IPS-18a (cell line): ENCODE measurements around the gene MYH10.
A peak's percentile ranks its signal among the peaks of the same experiment; 100 is the strongest.

Experiments
- H3K27ac ChIP-seq: one replicate; pipeline ENCODE4 v1.5.1; 2013; ENCODE audit warnings: low read length
- H3K27me3 ChIP-seq: one replicate; pipeline ENCODE4 v1.6.1; 2013; ENCODE audit warnings: mild to moderate bottlenecking, low read length; ENCODE audit not compliant: control insufficient read depth, insufficient read depth
- H3K36me3 ChIP-seq: one replicate; pipeline ENCODE4 v1.6.1; 2013; ENCODE audit warnings: low read depth, low read length; ENCODE audit not compliant: control insufficient read depth
- H3K4me1 ChIP-seq: one replicate; pipeline ENCODE4 v1.6.1; 2013; ENCODE audit warnings: low read depth, low read length; ENCODE audit not compliant: control insufficient read depth
- H3K4me3 ChIP-seq: one replicate; pipeline ENCODE4 v1.5.1; 2013; ENCODE audit warnings: low read length
- H3K9ac ChIP-seq: one replicate; pipeline ENCODE4 v1.6.1; 2013; ENCODE audit warnings: mild to moderate bottlenecking, low read length, moderate library complexity
- H3K9me3 ChIP-seq: one replicate; pipeline ENCODE4 v1.6.1; 2013; ENCODE audit warnings: low read depth, low read length; ENCODE audit not compliant: control insufficient read depth

Gene MYH10

GRCh38 chr17:8630227-8630801, at the start of gene MYH10:
Gene MYH10, minus strand, starts transcription at chr17:8630725. Its CDS starts 7,479 bp downstream, at chr17:8623246.
- H3K27me3 ChIP-seq = no peaks in the 10 kb centered on the region
- H3K9ac ChIP-seq = peak within 1 kb of the TSS; percentile 93
- no peaks in the 10 kb centered on the region for H3K9me3 ChIP-seq
- H3K27ac ChIP-seq = peak within 1 kb of the TSS; percentile 75
- H3K4me1 ChIP-seq = peaks cover 22% of the 10 kb centered on the region
- H3K4me3 ChIP-seq = peak within 1 kb of the TSS; percentile 84
- H3K36me3 ChIP-seq = peaks cover 3% of the 10 kb centered on the region

- Histone ChIP-seq H3K4me3 (no peak overlapping the region), H3K9ac (no peak overlapping the region), H3K4me1 (peaks cover 13% of the 10 kb centered on the region), H3K9me3 (no peaks in the 10 kb centered on the region), H3K27ac (no peak overlapping the region), H3K27me3 (no peaks in the 10 kb centered on the region), H3K36me3 (no peaks in the 10 kb centered on the region)
These were observed 48.6 kb upstream of the MYH10 start for GRCh38 chr17:8679126-8679525.

- Histone ChIP-seq H3K4me1 (peaks cover 13% of the 10 kb centered on the region), H3K4me3 (no peak overlapping the region), H3K27me3 (no peaks in the 10 kb centered on the region), H3K9me3 (no peaks in the 10 kb centered on the region), H3K36me3 (no peaks in the 10 kb centered on the region), H3K9ac (no peak overlapping the region), H3K27ac (no peak overlapping the region)
These were observed 44.8 kb upstream of the MYH10 start for GRCh38 chr17:8675306-8675705.

GRCh38 chr17:8674344-8675305, 44.1 kb upstream of the MYH10 start:
- no peak overlapping the region for H3K27ac ChIP-seq
- no peaks in the 10 kb centered on the region for H3K27me3 ChIP-seq
- peaks cover 13% of the 10 kb centered on the region for H3K4me1 ChIP-seq
- H3K4me3 ChIP-seq = no peak overlapping the region
- H3K36me3 ChIP-seq = no peaks in the 10 kb centered on the region
- no peaks in the 10 kb centered on the region for H3K9me3 ChIP-seq
- no peak overlapping the region for H3K9ac ChIP-seq

GRCh38 chr17:8673612-8674011, 43.1 kb upstream of the MYH10 start:
- H3K27ac ChIP-seq = no peak overlapping the region
- no peaks in the 10 kb centered on the region for H3K9me3 ChIP-seq
- peaks cover 13% of the 10 kb centered on the region for H3K4me1 ChIP-seq

GRCh38 chr17:8672326-8672725, 41.8 kb upstream of the MYH10 start:
- H3K27me3 ChIP-seq = no peaks in the 10 kb centered on the region
- no peaks in the 10 kb centered on the region for H3K36me3 ChIP-seq
- H3K9ac ChIP-seq = no peak overlapping the region
- H3K9me3 ChIP-seq = no peaks in the 10 kb centered on the region
- H3K4me3 ChIP-seq = no peak overlapping the region
- peaks cover 13% of the 10 kb centered on the region for H3K4me1 ChIP-seq
- no peak overlapping the region for H3K27ac ChIP-seq

More at GRCh38 chr17:8673612-8674011, 43.1 kb upstream of the MYH10 start:
- Histone ChIP-seq H3K36me3 (no peaks in the 10 kb centered on the region), H3K27me3 (no peaks in the 10 kb centered on the region), H3K9ac (no peak overlapping the region), H3K4me3 (no peak overlapping the region)

- Histone ChIP-seq H3K9ac (no peak overlapping the region), H3K4me1 (peaks cover 7% of the 10 kb centered on the region), H3K4me3 (no peak overlapping the region), H3K27me3 (no peaks in the 10 kb centered on the region), H3K36me3 (no peaks in the 10 kb centered on the region), H3K27ac (no peak overlapping the region), H3K9me3 (no peaks in the 10 kb centered on the region)
These were observed 39.9 kb upstream of the MYH10 start for GRCh38 chr17:8670421-8670820.

- Histone ChIP-seq H3K4me1 (no peaks in the 10 kb centered on the region), H3K9ac (no peak overlapping the region), H3K27ac (no peak overlapping the region), H3K27me3 (no peaks in the 10 kb centered on the region), H3K4me3 (no peak overlapping the region), H3K9me3 (no peaks in the 10 kb centered on the region), H3K36me3 (no peaks in the 10 kb centered on the region)
These were observed 37.7 kb upstream of the MYH10 start for GRCh38 chr17:8668176-8668740.

- Histone ChIP-seq H3K9ac (no peak overlapping the region), H3K4me1 (no peaks in the 10 kb centered on the region)
These were observed 36.9 kb upstream of the MYH10 start for GRCh38 chr17:8667421-8667820.

GRCh38 chr17:8665684-8666083, 35.2 kb upstream of the MYH10 start:
- H3K9me3 ChIP-seq = no peaks in the 10 kb centered on the region
- no peak overlapping the region for H3K27ac ChIP-seq
- H3K4me1 ChIP-seq = no peaks in the 10 kb centered on the region
- no peak overlapping the region for H3K9ac ChIP-seq
- H3K27me3 ChIP-seq = no peaks in the 10 kb centered on the region
- H3K4me3 ChIP-seq = no peak overlapping the region
- no peaks in the 10 kb centered on the region for H3K36me3 ChIP-seq

More at GRCh38 chr17:8667421-8667820, 36.9 kb upstream of the MYH10 start:
- Histone ChIP-seq H3K27ac (no peak overlapping the region), H3K27me3 (no peaks in the 10 kb centered on the region), H3K4me3 (no peak overlapping the region), H3K9me3 (no peaks in the 10 kb centered on the region), H3K36me3 (no peaks in the 10 kb centered on the region)

GRCh38 chr17:8664456-8665126, 34.1 kb upstream of the MYH10 start:
- H3K27ac ChIP-seq = no peak overlapping the region
- no peaks in the 10 kb centered on the region for H3K4me1 ChIP-seq
- H3K9ac ChIP-seq = no peak overlapping the region
- H3K36me3 ChIP-seq = no peaks in the 10 kb centered on the region
- H3K4me3 ChIP-seq = no peak overlapping the region
- no peaks in the 10 kb centered on the region for H3K27me3 ChIP-seq
- no peaks in the 10 kb centered on the region for H3K9me3 ChIP-seq
